Fibroblast of villous mesenchyme (primary cell): Measurements from ENCODE around the gene LOXHD1. TPM values are rescaled to one million over a fixed set of nuclear protein-coding genes. Genes with fewer than 3 reads are reported as not detected.

Source experiments
- total RNA-seq: library from RNA; depleted of rRNA; stranded (reverse); fragments of >200 nt; gene quantifications from 2 replicates; pipeline ENCODE4 v1.2.3, GENCODE V29; 2012

LOXHD1 gene
- total RNA-seq, 1 donor = not detected

Other genes with a start within 250 kb of the LOXHD1 start
- gene ST8SIA5, start 99.8 kb upstream of the LOXHD1 start, total RNA-seq = under 0.01 TPM in 1 of 2 replicates, not detected in the other